ENCODE data around the gene SNED1. TPM values are rescaled to one million over a fixed set of nuclear protein-coding genes. Genes with fewer than 3 reads are reported as not detected.

Gene SNED1
- polyA plus RNA-seq, 3 donors, result 0.02 to 3.4 (median 0.12) TPM

DNA sequence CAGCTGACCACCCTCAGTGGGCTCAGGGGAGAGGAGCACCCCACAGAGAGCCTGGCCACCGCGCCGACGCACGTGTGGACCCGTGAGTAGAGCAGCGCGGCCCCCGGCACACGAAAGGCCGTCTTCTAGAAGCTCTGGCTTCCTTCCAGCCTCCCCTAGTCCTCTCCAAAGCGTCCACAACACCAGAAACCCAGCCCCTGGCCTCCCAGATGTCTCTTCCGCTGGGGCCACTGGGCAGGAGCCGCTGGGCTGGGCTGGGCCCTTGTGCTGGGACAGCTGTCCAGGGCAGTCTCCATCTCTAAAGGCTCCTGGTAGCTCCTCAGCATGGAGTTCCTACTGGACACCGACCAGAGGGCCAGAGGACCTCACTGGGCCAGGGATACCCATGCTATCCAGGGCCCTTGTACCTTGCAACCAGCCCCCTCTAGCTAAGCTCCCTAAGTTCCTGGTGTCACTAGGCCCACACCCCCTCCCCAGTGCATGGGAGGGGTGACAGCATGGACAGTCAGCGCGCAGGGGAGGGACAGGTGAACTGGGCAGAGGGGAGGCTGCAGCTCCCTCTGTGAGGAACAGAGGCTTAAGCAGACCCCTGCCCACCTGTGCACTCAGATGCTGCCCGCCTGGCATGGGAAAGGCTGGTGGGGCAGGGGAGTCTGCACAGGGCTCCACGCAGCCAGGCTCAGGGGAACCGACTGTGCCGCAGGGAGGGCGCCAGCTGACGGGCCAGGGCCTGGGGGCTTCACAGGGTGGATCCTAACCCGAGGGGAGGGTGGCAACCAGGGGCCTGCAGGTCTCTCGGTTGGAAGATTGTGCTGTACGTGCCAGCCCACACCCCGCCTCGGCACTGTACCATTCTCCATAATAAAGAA is 70.8 kb downstream of the SNED1 start:
- Histone ChIP-seq H3K27me3 (ENCODE audit: control insufficient read depth in 2 of 2, insufficient read depth in 2 of 2, low read length in 2 of 2) (no peaks in the 10 kb centered on the region), H3K4me3 (replicated peaks in 1 of 3; ENCODE audit: low read depth in 2 of 3, low read length in 3 of 3) (no peak overlapping the region), H3K9ac (ENCODE audit: insufficient read depth, low read length, poor library complexity, severe bottlenecking) (no peak overlapping the region), H3K79me2 (ENCODE audit: insufficient read depth, low read length) (no peaks in the 10 kb centered on the region), H3K36me3 (replicated peaks in 1 of 2; ENCODE audit: control insufficient read depth in 1 of 2, insufficient read depth in 2 of 2, low read length in 2 of 2) (no peaks in the 10 kb centered on the region), H3K27ac (ENCODE audit: low read depth in 1 of 2, low read length in 2 of 2) (no peak overlapping the region), H3K4me1 (ENCODE audit: control insufficient read depth in 1 of 2, insufficient read depth in 2 of 2, low read length in 2 of 2) (no peaks in the 10 kb centered on the region), H4K20me1 (ENCODE audit: insufficient read depth, low read length) (no peaks in the 10 kb centered on the region), H3K9me3 (replicated peaks in 1 of 2; ENCODE audit: control insufficient read depth in 1 of 2, insufficient read depth in 1 of 2, low read length in 2 of 2) (no peaks in the 10 kb centered on the region), H3K4me2 (replicated peaks; ENCODE audit: extremely low read depth, low read length, poor library complexity, severe bottlenecking) (no peak overlapping the region), H2AFZ (ENCODE audit: insufficient read depth, low read depth, low read length, poor library complexity, severe bottlenecking) (no peak overlapping the region)
- DNase-seq, result peak in 1 of 3 donors; percentile 1
- WGBS (ENCODE audit: insufficient coverage), result 96% methylated on average over 26 of the region's 28 CpGs
- no peaks in the 10 kb centered on the region for H3K9me3 Mint-ChIP-seq
- peaks cover 0 to 2% of the 10 kb centered on the region in 2 donors for H3K36me3 Mint-ChIP-seq
- no peak overlapping the region for H3K4me3 Mint-ChIP-seq
- H3K27me3 Mint-ChIP-seq (ENCODE audit: low read depth in 3 of 3), result peaks cover 4 to 8% (median 6%) of the 10 kb centered on the region in 3 donors
- H3K27ac Mint-ChIP-seq, result no peak overlapping the region
- intact Hi-C loops (cut with micrococcal nuclease), result no loop called here
- peaks cover 2% of the 10 kb centered on the region for H3K4me1 Mint-ChIP-seq
- TF ChIP-seq, protein P1, sequence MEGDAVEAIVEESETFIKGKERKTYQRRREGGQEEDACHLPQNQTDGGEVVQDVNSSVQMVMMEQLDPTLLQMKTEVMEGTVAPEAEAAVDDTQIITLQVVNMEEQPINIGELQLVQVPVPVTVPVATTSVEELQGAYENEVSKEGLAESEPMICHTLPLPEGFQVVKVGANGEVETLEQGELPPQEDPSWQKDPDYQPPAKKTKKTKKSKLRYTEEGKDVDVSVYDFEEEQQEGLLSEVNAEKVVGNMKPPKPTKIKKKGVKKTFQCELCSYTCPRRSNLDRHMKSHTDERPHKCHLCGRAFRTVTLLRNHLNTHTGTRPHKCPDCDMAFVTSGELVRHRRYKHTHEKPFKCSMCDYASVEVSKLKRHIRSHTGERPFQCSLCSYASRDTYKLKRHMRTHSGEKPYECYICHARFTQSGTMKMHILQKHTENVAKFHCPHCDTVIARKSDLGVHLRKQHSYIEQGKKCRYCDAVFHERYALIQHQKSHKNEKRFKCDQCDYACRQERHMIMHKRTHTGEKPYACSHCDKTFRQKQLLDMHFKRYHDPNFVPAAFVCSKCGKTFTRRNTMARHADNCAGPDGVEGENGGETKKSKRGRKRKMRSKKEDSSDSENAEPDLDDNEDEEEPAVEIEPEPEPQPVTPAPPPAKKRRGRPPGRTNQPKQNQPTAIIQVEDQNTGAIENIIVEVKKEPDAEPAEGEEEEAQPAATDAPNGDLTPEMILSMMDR (IDR thresholded peaks at IDR 0.05), result no peak

DNA sequence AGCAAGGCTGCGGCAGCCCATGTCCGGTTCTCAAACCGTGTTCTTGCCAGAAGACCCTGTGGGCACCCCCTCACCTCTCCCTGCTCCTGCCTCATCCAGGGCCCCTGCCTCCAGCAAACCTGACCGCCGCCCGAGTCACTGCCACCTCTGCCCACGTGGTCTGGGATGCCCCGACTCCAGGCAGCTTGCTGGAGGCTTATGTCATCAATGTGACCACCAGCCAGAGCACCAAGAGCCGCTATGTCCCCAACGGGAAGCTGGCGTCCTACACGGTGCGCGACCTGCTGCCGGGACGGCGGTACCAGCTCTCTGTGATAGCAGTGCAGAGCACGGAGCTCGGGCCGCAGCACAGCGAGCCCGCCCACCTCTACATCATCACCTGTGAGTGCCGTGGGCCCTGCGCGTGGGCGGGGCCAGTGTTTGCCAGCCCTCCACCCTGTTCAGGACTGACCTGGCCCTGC is 71.4 kb downstream of the SNED1 start:
- no peak overlapping the region for H3K9ac ChIP-seq (ENCODE audit: insufficient read depth, low read length, poor library complexity, severe bottlenecking)
- no peak overlapping the region for H3K4me3 ChIP-seq (replicated peaks in 1 of 3; ENCODE audit: low read depth in 2 of 3, low read length in 3 of 3)
- 94% methylated on average over 17 of the region's 26 CpGs for WGBS (ENCODE audit: insufficient coverage)
- H3K27me3 ChIP-seq (ENCODE audit: control insufficient read depth in 2 of 2, insufficient read depth in 2 of 2, low read length in 2 of 2), result no peaks in the 10 kb centered on the region
- TF ChIP-seq, protein P1 (IDR thresholded peaks at IDR 0.05), result no peak
- no peaks in the 10 kb centered on the region for H3K79me2 ChIP-seq (ENCODE audit: insufficient read depth, low read length)
- no peak overlapping the region for H3K27ac ChIP-seq (ENCODE audit: low read depth in 1 of 2, low read length in 2 of 2)
- no peak overlapping the region for H2AFZ ChIP-seq (ENCODE audit: insufficient read depth, low read depth, low read length, poor library complexity, severe bottlenecking)
- no peaks in the 10 kb centered on the region for H4K20me1 ChIP-seq (ENCODE audit: insufficient read depth, low read length)
- no peaks in the 10 kb centered on the region for H3K4me1 ChIP-seq (ENCODE audit: control insufficient read depth in 1 of 2, insufficient read depth in 2 of 2, low read length in 2 of 2)
- Mint-ChIP-seq H3K27ac (no peak overlapping the region), H3K9me3 (no peaks in the 10 kb centered on the region), H3K4me1 (no peaks in the 10 kb centered on the region), H3K36me3 (peaks cover 5 to 7% of the 10 kb centered on the region in 2 donors), H3K4me3 (no peak overlapping the region), H3K27me3 (ENCODE audit: low read depth in 3 of 3) (peaks cover under 1 to 7% (median 3%) of the 10 kb centered on the region in 3 donors)
- no peak for DNase-seq
- peaks cover 0 to 6% of the 10 kb centered on the region in 2 donors for H3K36me3 ChIP-seq (replicated peaks in 1 of 2; ENCODE audit: control insufficient read depth in 1 of 2, insufficient read depth in 2 of 2, low read length in 2 of 2)
- H3K4me2 ChIP-seq (replicated peaks; ENCODE audit: extremely low read depth, low read length, poor library complexity, severe bottlenecking), result no peak overlapping the region
- no peaks in the 10 kb centered on the region for H3K9me3 ChIP-seq (replicated peaks in 1 of 2; ENCODE audit: control insufficient read depth in 1 of 2, insufficient read depth in 1 of 2, low read length in 2 of 2)
- intact Hi-C loops (cut with micrococcal nuclease), result no loop called here

All from CD14-positive monocyte (primary cell).